GM18499 (cell line): Measurements from ENCODE around the gene ZFY.
"Not testable (repeated sequence)": the region's sequence is repeated elsewhere in the genome, so short reads cannot be mapped to it uniquely, and the experiment has no call there.

ENCODE experiments used
- ATAC-seq: cut with Tn5 transposase; IDR thresholded peaks from one replicate; pipeline ENCODE4 v1.9.1; 2021; ENCODE audit warnings: moderate number of reproducible peaks; ENCODE audit not compliant: insufficient read depth, unreplicated experiment

ZFY gene

DNA sequence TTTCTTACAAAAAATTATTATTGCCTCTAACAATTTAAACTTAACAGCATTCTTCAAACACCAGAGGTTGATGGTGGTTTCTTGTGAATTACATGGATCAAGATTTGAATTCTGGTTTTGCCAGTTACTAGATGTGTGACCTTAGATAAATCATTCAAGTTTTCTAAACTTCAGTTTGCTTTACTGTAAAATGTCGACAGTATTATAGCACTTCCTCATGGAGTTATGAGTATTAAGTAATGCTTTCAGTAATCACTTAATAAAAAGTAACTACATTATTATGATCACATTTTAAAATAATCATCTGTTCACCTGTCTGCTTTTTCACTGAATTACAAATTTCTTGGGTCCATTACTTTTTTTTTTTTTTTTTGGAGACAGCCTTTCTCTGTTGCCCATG is 37.5 kb downstream of the ZFY start:
- no peak for ATAC-seq

DNA sequence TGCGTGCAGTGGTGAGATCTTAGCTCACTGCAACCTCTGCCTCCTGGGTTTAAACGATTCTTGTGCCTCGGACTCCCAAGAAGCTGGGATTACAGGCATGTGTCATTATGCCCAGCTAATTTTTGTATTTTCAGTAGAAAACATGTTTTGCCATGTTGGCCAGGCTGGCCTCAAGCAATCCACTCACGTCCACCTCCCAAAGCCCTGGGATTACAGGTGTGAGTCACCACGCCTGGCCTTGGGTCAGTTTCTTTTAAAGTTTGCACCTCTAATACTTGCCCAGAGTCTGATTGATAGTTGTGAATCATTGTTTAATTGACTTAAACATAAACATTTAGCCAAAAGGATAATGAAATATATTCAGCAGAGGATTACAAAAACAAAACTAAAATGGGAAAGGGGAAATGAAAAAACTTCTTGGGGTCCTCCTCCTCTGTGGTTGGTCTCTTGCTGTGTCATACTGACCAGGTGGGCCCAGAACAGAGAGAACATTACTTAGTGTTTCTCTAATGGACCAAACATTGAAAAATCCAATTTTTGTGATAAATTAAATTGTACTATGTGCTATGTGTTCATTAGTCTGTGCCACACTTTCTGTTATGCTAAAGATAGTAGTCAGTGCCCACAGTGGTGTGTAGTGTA is 38.0 kb downstream of the ZFY start:
- no peak for ATAC-seq

GRCh38 chrY:2979283-2979682 is 44.1 kb downstream of the ZFY start:
- ATAC-seq: no peak

DNA sequence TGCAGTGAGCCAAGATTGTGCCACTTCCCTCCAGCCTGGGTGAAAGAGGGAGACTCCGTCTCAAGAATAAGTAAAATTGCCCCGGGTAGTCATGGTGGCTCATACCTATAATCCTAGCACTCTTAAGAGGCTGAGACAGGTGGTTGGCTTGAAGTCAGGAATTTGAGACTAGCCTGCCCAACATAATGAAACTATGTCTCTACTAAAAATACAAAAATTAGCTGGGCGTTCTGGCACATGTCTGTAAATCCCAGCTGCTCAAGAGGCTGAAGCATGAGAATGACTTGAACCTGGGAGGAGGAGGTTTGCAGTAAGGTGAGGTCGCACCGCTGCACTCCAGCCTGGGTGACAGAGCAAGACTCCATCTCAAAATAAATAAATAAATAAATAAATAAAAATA is 49.3 kb downstream of the ZFY start:
- ATAC-seq: no peak

DNA sequence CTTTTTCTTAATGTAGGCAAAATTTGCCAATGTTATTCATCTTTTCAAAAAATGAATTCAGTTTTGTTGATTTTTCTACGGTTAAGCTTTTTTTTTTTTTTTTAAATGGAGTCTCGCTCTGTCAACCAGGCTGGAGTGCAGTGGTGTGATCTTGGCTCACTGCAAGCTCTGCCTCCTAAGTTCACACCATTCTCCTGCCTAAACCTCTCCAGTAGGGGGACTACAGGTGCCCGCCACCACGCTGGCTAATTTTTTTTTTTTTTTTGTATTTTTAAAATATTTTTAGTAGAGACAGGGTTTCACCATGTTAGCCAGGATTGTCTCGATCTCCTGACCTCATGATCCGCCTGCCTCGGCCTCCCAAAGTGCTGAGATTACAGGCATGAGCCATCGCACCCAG is 52.0 kb downstream of the ZFY start:
- ATAC-seq: not testable (repeated sequence)

DNA sequence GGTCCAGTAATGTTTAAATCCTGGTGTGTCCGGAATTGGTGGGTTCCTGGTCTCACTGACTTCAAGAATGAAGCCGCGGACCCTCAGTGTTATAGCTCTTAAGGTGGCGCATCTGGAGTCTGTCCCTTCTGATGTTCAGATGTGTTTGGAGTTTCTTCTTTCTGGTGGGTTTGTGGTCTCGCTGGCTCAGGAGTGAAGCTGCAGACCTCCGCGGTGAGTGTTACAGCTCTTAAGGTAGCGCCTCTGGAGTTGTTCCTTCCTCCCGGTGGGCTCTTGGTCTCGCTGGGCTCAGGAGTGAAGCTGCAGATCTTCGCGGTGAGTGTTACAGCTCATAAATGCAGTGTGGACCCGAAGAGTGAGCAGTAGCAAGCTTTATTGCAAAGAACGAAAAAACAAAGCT is 62.2 kb downstream of the ZFY start:
- not testable (repeated sequence) for ATAC-seq

GRCh38 chrY:3002190-3002589 is 67.0 kb downstream of the ZFY start:
- ATAC-seq: no peak

- no peak for ATAC-seq
Observed at GRCh38 chrY:3002680-3003515, 67.7 kb downstream of the ZFY start.

DNA sequence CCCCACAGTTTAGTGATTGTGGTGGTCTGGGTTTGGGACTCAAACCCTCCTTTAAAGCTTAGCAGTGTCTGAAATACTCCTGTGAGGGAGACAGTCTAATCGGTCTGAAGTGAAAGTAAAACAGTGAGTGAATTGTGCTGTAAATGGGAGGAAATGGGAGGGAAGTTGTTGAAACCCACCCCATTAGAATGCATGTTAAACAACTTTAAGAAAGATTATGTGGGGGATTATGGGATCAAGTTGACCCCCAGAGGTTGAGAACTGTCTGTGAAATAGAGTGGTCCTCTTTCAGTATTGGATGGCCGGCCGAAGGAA is 68.3 kb downstream of the ZFY start:
- ATAC-seq: no peak

DNA sequence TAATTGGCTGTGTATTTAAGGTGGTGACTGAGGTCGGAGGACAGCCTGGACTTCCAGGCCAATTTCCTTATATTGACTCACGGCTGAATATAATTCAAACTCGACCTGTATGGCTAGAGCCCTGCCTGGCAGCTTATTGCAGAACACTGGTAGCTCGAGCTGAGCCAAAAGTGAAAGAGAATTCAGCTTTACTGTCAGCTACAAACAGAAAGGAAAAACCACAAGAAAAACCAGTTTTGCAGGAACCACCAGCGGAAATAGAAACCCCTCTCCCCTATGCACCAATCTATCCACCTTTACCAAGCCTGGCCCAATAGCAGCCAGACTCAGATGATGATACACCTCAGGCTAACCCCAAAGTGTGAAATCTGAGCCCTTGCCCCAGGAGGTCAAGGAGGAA is 68.7 kb downstream of the ZFY start:
- ATAC-seq: no peak

DNA sequence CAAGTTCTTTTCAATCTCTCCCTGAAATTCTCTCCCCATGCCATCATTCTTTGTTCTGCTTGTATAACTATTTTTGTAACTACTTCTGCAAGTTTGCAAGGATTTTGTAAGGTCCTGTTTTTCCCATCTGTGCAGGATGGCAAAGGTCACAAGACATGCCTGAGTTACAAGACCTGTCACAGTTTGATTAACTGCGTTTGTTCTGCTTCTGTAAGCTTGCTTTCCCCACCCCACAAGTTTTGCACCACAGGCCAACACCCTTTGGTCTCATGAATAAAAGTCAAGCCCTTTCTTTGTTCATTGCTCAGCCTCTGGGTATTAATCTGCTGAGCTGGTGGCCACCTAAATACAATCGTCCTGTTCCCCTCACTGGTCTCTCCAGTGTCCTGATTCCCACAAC is 70.8 kb downstream of the ZFY start:
- ATAC-seq: not testable (repeated sequence)

DNA sequence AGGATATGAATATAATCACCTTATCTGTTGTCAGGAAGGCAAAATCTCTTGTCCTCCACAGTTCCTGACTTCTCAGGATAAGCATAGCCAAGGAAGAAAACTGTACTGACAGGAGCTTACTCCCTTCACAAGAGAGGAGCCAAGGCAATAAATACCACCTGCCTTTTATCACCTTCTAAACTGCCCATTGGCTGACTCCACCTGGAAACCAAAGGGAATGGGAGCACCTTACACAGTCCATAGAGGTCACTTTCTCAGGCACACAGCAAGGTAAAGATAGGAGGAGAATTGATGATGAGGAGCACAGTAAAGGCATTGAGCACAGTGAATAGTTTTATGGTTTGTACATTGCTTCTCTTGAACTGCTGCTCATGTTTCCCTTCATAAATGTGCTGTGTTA is 72.8 kb downstream of the ZFY start:
- no peak for ATAC-seq

- ATAC-seq: no peak
Observed at GRCh38 chrY:3012226-3012625, 77.0 kb downstream of the ZFY start.

GRCh38 chrY:3016594-3016993 is 81.4 kb downstream of the ZFY start:
- no peak for ATAC-seq

- ATAC-seq: no peak
Observed at GRCh38 chrY:3018546-3018945, 83.4 kb downstream of the ZFY start.

GRCh38 chrY:3019584-3019983 is 84.4 kb downstream of the ZFY start:
- no peak for ATAC-seq

DNA sequence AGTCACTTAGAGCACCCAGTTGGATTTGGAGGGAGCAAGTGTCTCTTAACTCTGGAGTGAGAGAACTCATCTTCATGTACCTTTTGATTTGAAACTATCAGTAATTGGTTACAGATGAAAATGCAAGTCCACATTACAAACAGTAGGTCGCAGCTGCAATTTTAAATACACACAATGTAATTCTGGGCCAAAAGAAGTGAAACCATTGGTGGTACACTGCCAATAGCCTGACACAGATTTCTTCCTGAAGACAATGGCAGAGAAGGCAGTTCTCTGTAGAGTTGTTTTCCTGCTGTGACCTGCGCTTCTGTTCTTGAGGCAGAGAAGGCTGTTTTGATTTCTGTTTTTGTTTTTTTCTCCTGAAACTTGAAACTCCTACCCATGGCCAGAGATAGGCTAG is 86.0 kb downstream of the ZFY start:
- ATAC-seq: no peak

DNA sequence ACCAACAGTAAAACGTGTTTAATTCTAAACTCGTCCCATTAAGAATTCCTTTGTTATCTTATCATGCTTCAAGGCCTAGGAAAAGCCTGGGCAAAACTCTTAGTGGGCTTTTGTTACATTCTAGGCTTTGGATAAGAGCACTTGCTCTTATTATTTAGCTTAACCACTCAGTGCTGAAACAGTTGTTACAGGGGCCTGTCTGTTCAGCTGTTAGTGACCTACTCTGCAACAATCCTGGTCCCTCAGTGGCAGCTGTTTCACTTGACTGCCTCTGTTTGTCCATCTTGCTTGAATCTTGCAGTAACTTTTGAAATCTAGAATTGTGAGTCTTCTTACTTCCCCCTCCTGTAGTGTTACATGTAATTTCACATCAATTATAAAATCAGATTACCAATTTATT is 88.4 kb downstream of the ZFY start:
- no peak for ATAC-seq

DNA sequence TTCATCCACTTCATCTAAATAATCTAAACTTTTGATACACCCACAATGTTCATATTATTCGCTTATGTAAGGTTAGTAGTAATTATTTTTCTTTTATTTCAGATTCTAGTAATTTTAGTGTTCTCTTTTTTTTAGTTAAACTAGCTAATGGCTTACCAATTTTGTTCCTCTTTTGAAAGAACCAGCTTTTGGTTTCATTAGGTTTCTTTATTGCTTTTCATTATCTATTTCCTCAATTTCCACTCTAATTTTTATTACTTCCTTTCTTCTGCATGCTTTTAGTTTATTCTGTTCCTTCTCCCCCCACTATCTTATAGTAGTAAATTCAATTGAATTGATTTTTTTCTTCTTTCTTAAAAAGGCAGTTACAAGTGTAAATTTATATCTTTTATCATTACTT is 90.2 kb downstream of the ZFY start:
- ATAC-seq: no peak
